HG02981 (cell line): Measurements from ENCODE around the gene NUP42.
A peak's percentile ranks its signal among the peaks of the same experiment; 100 is the strongest.
"Not testable (repeated sequence)": the region's sequence is repeated elsewhere in the genome, so short reads cannot be mapped to it uniquely, and the experiment has no call there.

Experiments used
- ATAC-seq: cut with Tn5 transposase; IDR thresholded peaks from one replicate; pipeline ENCODE4 v1.9.1; 2021; ENCODE audit warnings: mild to moderate bottlenecking, moderate library complexity; ENCODE audit not compliant: unreplicated experiment

NUP42 gene

GRCh38 chr7:23181684-23182553 lies at the start of gene NUP42:
TSS of gene NUP42 (plus strand) at chr7:23182048. CDS start at chr7:23182086, 38 bp downstream.
- peak; percentile 95 for ATAC-seq

- no peak for ATAC-seq
Measured at GRCh38 chr7:23133797-23134196, 48.1 kb upstream of the NUP42 start.

GRCh38 chr7:23135755-23136154 lies 46.1 kb upstream of the NUP42 start:
- ATAC-seq: no peak

GRCh38 chr7:23136216-23136615 lies 45.6 kb upstream of the NUP42 start:
- no peak for ATAC-seq

- no peak for ATAC-seq
Measured at GRCh38 chr7:23157679-23158078, 24.2 kb upstream of the NUP42 start.

- no peak for ATAC-seq
Measured at GRCh38 chr7:23158546-23158945, 23.3 kb upstream of the NUP42 start.

GRCh38 chr7:23161482-23161881 lies 20.4 kb upstream of the NUP42 start:
- ATAC-seq: no peak

GRCh38 chr7:23164846-23165245 lies 17.0 kb upstream of the NUP42 start:
- ATAC-seq: no peak

GRCh38 chr7:23165316-23165715 lies 16.5 kb upstream of the NUP42 start:
- no peak for ATAC-seq

GRCh38 chr7:23167691-23168090 lies 14.2 kb upstream of the NUP42 start:
- ATAC-seq: no peak

- ATAC-seq: no peak
Measured at GRCh38 chr7:23168111-23168885, 13.6 kb upstream of the NUP42 start.

- ATAC-seq: no peak
Measured at GRCh38 chr7:23175938-23176337, 5.9 kb upstream of the NUP42 start.

GRCh38 chr7:23183279-23184012 lies 1.6 kb downstream of the NUP42 start:
- no peak for ATAC-seq

GRCh38 chr7:23184291-23184690 lies 2.4 kb downstream of the NUP42 start:
- no peak for ATAC-seq

GRCh38 chr7:23184709-23185359 lies 3.0 kb downstream of the NUP42 start:
- ATAC-seq: no peak

GRCh38 chr7:23185980-23186379 lies 4.1 kb downstream of the NUP42 start:
- ATAC-seq: no peak

- no peak for ATAC-seq
Measured at GRCh38 chr7:23191022-23191421, 9.2 kb downstream of the NUP42 start.

- ATAC-seq: not testable (repeated sequence)
Measured at GRCh38 chr7:23193650-23194227, 11.9 kb downstream of the NUP42 start.

GRCh38 chr7:23196306-23196705 lies 14.5 kb downstream of the NUP42 start:
- ATAC-seq: no peak

- ATAC-seq: not testable (repeated sequence)
Measured at GRCh38 chr7:23197745-23198144, 15.9 kb downstream of the NUP42 start.
